Activated CD8-positive, alpha-beta memory T cell treated with anti-CD3 and anti-CD28 coated beads for 48 hours (primary cell): Measurements from ENCODE around the gene SFXN4.
"Not testable (repeated sequence)": the region's sequence is repeated elsewhere in the genome, so short reads cannot be mapped to it uniquely, and the experiment has no call there.

Source experiments
- DNase-seq, 3 experiments: peaks; one replicate each; pipeline ENCODE4 v3.0.0-alpha.2; 2020; ENCODE audit warnings: low read depth in 2 of 3, low spot score in 2 of 3

The SFXN4 gene

DNA sequence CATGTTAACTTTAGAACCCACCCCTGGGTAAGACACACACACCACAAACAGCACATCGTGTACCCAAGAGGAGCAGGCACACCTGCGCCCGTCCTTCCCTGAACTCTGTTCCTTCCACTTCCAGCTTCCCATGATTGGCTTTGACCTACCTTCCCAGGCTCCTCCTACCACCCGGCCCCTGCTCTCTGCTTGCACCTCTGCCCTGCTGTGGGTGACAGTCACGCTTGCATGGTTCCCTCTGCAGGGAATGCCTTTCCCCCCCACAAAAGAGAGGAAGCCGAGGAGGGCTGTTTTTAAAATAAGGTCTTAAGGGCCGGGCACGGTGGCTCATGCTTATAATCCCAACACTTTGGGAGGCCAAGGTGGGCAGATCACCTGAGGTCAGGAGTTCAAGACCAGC is 16.4 kb downstream of the SFXN4 start:
- DNase-seq = no peak

DNA sequence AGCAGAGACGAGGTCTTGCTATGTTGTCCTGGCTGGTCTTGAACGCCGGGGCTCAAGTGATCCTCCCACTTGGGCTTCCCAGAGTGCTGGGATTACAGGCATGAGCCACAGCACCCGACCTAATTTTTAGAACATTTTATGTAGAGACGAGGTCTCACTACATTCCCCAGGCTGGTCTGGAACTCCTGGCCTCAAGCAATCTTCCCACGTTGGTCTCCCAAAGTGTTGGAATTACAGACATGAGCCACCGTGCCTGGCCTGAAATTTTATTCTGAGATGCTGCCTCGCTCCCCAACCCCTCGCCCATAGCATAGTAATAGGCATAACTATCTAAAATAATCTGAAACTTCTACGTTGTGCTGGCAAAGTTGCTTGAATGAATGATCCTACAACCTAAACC is 21.9 kb downstream of the SFXN4 start:
- no peak for DNase-seq

DNA sequence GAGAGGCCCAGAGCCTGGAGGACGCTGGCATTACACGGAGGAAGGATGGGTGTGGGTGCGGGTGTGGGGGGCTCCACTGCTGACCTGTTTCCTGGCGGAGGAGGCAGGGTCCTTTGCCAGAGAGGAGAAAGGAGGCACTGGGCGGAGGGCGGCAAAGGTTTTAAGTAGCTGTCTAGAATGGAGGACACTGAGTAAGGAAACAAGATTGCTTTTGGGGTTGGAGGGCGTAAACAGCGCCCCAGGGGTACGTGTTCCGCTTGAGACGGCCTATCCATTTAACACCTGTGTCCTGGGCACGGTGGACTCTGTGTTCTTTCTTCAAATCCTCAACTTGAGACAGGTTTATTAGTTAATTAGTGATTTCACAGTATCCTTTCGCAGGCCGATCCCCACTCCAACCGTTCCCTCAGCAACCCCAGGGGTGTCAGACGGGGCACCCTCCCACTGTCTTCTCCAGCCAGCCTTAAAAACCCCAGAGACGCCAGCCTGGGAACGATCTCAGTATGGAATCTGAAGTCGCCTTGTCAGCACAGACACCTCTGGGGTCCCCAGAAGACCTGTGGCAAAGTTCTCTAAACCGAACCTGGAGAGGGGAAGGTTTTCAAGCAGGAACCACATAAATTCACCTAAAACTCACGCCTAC is 24.8 kb downstream of the SFXN4 start:
- DNase-seq = no peak

DNA sequence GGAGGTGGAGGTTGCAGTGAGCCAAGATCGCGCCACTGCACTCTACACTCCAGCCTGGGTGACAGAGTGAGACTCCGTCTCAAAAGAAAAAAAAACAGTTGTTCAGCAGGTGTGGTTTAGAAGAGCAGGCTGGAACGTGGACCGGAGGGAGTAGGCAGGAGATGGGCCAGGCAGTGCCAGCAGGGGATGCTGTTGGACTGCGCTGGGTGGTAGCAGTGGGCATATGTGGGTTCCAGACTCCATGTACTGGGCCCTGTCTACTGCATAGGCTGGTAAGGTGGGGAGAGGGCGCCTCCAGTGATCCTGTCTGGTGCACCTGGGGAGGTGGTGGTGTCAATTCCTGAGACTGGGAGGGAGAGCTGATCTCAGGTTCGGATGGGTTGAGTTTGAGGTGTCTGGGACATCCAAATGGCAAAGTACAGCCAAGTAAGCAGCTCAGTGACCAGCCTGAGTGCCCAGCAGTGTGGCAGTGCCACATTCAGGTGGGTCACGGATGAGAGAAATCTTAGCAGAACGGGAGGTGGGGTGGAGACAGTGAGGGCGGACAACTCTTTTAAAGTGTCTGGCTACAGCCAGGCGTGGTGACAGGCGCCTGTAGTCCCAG is 25.9 kb downstream of the SFXN4 start:
- no peak for DNase-seq

DNA sequence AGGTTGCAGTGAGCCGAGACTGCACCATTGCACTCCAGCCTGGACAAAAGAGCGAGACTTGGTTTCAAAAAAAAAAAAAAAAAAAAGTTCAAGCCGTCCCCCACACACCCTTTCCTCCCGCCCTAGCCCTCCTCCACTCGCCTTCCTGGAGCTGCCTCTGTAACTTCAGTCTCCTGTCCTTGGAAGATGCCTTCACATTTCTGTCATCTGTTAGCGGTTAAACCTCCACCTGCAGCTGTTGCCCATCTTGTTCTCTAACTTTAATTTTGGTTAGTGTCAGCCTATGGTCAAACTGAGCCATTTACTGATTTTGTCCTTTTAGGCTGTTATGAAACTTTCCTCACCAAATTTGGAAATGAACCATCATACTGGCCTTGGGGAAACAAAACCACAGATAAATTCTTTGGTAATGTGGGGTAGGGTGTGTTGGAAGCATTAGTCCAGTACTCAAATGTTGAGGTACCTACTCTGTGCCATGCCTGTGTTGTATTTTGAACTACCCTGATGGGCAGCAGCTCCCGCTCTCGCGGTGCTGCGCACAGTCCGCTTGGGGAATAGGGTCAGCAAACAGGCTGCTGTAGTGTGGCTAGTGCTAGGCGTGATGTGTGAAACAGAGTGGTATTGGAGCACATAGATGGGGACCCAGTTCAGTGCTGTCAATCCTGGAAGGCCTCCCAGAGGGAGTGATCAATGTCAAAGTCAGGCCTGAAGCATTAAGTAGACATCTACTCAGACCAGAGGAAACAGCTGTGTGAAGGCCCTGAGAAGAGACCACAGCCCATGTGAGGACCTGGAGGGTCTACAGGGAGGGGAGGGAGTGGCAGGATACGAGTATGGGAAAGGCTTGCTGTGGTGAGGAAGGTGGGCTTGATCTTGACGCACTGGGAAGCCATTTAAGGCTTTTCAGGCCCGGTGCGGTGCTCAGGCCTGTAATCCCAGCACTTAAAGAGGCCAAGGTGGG is 26.9 kb downstream of the SFXN4 start:
- no peak for DNase-seq

DNA sequence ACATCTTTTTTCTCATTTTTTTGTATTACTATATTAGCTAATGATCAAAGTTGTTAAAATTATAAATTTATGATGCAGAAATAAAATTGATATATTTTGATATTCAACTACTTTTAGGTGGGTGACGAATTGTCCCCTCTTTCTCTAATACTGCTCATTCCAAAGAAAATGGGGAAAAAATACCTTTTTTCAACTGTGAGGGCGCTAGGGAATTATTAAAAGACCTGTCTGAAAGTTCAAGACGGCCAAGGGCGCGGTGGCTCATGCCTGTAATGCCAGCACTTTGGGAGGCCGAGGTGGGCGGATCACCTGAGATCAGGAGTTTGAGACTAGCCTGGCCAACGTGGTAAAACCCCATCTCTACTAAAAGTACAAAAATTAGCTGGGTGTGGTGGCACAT is 27.6 kb downstream of the SFXN4 start:
- not testable (repeated sequence) for DNase-seq

DNA sequence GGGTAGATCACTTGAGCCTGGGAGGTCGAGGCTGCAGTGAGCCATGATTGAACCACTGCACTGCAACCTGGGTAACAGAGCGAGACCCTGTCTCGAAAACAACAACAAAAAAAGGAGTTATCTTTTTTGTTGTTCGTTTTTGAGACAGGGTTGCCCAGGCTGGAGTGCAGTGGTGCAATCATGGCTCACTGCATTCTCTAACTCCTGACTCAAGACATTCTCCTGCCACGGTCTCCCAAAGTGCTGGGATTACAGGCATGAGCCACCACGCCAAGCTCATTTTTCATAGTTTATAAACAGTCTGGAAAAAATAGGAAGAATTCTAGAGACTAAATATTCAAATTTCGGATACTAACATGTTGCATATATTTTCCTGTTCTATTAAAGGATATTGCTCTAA is 29.4 kb downstream of the SFXN4 start:
- no peak for DNase-seq

DNA sequence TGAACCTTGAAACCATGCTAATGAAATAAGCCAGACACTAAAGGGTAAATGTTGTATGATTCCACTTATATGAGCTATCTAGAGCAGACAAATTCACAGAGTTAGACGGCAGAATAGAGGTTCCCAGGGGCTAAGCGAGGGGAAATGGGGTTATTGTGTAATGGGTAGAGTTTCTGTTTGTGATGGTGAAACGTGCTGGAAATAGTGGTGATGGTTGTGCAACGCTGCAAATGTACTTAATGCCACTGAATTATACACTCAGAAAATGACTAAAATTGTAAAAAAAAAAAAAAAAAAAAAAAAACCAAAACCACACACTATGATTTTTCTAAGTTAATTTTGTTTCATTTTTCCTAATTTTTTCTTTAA is 30.0 kb downstream of the SFXN4 start:
- no peak for DNase-seq

DNA sequence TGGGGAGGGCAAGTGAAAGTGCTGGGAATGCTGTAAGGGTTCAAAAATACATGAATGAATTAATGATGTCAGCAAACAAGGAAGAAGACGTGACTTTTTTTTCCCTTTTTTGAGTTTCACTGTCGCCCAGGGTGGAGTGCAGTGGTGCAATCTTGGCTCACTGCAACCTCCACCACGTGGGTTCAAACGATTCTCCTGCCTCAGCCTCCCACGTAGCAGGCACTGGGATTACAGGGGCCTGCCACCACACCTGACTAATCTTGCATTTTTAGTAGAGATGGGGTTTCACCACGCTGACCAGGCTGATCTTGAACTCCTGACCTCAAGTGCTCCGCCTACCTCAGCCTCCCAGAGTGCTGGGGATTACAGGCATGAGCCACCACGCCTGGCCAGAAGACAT is 31.6 kb downstream of the SFXN4 start:
- peak in 2 of 3 experiments; percentile 15 to 38 for DNase-seq

DNA sequence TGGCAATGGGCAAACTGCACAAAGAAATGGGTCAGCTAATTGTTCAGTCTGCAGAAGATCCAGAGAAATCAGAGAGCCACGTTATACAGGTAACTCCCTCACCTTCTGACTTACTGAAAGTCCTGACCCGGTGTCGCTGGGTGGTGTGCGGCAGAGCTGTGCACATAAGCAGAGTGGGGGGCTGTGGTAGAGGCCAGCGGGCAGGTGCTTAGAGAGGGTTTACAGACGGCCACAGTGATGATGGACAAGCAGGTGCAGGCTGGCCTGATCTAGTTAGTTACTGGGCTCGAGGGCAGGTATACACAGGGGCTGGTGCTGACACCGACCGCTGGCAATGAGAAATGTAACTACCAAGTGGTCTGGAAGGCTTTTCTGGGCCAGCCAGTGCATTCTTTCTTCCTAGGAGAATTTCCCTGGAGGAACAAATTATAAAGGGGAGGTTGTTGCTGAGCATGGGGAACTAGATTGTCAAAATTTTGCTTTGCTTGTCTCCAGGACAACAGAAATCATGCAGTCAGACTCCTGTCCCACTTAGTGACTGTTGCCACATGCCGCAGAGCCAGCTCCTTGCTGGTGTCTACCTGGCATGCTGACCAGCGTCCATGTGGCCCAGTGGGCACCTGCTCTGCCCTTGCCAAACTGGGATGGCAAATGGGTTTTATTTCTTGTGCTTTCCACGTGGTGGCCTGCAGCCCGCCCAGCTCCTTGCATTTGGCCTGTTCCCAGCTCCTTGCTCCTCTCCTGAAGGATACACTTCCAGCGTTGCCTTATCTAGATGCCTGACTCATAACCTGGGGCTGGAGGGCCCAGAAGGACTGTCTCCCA is 32.8 kb downstream of the SFXN4 start:
- no peak for DNase-seq

DNA sequence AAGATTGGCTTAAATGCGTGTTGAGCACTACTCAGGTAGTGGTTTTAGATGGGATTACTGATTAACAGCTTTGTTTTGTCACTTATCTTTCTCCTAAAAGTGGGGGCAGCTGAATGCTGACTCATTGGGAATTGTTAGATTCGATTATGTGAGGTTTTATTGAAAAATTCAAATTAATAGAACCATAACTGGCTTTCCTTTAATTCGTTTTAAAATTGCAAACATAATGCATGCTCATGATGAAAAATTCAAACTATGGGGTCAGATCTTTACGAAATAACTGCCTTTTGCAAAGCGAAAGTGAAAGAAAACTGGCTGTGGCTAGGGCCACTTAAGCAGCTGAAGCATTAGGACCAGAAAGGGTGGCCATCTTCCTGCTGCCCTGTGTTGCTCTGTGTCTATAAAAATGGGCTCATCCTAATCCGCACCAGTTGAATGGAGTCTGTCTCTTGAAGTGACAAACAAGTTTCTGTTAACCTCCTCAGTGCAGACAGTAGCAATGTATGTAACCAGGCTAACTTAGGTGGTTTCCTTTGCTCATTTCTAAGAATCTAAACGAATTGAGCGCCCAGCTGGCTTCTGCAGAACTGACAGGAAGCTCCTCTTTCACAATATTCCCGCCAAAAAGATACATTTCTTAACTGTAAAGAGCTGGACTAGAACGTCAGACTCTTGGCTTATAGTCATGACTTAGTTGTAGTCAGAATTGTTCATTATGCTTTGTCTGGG is 33.8 kb downstream of the SFXN4 start:
- peak in 2 of 3 experiments; percentile 4 to 29 for DNase-seq

DNA sequence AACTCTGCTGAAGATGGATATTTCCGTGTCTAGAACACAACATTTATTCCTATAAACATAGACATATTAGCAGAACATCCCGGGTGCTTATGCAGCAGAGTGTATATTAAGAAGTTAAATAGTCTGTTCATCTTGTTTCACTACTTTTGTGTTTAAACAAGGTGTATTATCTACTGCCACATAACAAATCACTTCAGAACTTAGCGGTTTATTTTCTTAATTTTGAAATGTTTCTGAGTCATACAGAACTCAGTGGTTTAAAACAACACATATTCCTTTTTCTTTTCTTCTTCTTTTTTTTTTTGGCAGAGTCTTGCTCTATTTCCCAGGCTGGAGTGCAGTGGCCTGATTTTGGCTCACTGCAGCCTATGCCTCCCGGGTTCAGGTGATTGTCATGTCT is 35.8 kb downstream of the SFXN4 start:
- no peak for DNase-seq

DNA sequence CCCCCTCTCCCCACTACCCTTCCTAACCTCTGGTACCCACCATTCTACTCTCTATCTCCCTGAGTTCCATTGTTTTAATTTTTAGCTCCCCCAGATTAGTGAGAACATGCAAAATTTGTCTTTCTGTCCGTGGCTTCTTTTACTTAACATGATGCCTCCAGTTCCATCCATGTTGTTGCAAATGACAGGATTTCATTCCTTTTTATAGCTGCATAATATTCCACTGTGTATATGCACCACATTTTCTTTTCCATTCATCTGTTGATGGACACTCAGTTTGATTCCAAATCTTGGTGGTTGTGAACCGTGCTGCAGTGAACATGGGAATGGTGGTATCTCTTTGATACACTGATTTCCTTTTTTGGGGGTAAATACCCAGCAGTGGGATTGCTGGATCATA is 39.6 kb downstream of the SFXN4 start:
- DNase-seq = no peak

DNA sequence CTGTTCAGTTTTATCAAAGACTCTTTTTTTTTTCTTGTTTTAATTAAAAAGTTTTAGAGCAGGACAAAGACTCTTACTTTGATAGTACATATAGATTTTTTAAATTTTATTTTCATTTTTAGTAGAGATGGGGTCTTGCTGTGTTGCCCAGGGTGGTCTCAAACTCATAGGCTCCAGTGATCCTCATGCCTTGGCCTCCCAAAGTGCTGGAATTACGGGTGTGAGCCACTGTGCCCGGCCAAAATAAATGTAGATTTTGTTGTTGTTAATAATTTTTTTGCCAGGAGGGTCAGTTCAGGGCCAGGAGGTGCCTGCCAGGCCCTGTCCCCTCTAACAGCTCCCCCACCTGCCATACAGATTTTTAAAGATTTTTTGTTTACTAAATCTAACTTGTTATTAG is 44.6 kb downstream of the SFXN4 start:
- no peak for DNase-seq

DNA sequence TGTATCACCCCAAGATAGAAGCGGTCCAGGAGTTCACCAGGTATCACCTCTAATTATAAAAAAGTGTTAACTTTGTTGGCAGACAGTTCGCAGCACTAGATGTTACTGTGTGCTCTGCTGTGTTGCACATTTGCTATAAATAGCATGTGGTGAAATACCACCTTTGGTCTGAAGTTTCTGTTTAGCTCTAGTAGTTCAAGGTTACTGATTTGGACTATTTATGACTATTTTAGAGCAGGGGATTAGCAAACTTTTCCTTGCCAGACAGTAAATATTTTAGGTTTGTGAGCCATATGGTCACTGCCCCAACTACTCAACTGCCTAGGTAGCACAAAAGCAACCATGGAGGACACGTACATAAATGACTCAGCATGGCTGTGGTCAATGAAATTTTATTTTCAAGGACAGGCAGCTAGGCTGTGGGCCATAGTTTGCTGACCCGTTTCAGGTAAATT is 45.1 kb downstream of the SFXN4 start:
- no peak for DNase-seq

DNA sequence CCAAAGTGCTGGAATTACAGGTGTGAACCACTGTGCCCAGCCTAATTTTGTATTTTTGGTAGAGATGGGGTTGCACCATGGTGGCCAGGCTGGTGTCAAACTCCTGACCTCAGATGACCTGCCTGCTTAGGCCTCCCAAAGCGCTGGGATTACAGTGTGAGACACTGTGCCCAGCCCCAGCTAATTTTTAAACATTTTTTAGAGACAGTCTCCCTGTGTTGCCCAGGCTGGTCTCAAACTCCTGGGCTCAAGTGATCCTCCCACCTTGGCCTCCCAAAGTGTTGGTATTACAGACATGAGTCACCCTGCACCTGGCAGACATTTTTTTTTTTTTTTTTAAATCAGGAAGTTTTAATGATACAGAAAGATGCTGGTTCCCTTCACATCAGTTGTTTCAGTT is 46.1 kb downstream of the SFXN4 start:
- DNase-seq = no peak

DNA sequence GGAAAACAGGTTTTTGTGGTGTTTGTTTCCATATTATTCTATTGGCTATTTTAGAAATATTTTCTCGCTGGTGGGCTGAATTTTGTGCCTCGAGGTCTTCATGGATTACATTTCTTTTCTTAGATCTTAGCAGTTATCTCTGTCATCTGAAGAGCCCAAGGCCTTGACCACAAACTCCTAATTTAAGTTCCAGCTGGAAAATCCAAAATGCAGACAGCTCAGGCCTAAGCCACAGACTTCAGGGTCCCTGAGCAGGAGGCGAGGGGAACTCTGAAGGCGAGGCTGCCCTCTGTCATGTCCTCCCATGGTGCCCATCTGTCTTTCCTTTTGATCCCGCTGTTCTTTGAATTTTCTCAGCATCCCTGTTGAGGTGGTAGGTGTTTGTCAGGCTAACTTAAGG is 47.3 kb downstream of the SFXN4 start:
- no peak for DNase-seq

DNA sequence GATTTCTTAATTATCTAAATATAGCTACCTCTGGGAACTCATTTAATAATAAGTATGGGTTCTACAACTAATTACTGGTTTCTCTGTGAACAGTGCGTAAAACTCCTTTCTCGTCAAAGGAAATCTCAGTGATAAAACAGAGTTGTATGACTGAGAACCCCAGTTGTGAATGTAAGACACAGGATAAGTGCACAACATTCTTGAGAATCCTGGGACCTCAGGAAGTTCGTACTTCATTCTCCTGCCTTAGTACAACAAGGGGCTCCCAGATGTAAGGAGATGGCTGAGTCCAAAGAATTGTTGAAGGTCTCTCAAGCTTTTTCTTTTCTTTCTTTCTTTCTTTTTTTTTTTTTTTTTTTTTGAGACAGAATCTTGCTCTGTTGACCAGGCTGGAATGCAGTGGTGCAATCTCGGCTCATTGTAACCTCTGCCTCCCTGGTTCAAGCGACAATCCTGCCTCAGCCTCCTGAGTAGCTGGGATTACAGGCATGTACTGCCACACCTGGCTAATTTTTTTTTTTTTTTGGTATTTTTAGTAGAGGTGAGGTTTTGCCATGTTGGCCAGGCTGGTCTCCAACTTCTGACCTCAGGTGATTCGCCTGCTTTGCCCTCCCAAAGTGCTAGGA is 49.1 kb downstream of the SFXN4 start:
- no peak for DNase-seq

DNA sequence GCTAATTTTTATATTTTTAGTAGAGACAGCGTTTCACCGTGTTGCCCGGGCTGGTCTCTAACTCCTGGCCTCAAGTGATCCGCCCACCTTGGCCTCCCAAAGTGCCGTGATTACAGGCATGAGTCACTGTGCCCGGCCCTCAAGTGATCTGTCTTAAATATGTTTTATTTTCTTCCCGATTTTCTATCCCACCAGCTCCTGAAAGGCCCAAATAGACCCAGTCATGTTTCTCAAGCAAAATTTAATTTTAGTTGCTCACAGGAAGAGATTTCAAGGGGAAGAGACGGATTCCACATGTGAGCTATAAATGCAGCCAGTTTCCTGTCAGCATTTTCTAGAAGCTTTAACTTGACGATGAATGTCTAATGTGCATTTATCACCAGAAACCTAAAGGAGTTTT is 49.6 kb downstream of the SFXN4 start:
- DNase-seq = no peak
